Astrocyte (in vitro differentiated cells and primary cell): Measurements from ENCODE around the gene WASHC2A.
"Not testable (repeated sequence)": the region's sequence is repeated elsewhere in the genome, so short reads cannot be mapped to it uniquely, and the experiment has no call there.

ENCODE experiments used
- EZH2 ChIP-seq: IDR thresholded peaks from 2 replicates; pipeline ENCODE4 v1.6.1; 2012; ENCODE audit warnings: mild to moderate bottlenecking, low read length, inconsistent platforms; ENCODE audit not compliant: insufficient read depth
- TF ChIP-seq, protein P1 (sequence below): IDR thresholded peaks from 2 replicates; pipeline ENCODE4 v1.5.1; 2011; ENCODE audit warnings: low read depth, mild to moderate bottlenecking, inconsistent platforms, low read length, moderate library complexity; ENCODE audit not compliant: insufficient read depth

DNA sequence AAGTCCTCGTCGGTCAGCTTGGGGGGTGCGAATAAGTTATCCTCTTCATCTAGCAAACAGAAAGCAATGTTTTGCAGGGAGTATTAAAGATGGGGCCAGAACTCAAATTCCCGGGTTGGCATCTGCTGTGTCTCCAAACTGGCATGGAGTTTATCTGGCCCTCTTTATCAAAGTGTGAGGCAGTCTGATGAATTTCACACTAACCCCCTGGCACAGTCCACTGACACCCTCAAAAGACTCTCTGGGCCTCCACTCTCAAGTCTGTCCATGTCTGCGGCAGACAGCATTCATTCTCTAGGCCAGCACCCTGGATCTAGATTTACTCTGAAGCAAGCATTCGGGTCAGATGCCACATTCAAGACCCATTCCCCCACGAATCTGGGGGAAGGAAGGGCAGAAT, 6.2 kb upstream of the WASHC2A start:
- TF ChIP-seq, protein P1, sequence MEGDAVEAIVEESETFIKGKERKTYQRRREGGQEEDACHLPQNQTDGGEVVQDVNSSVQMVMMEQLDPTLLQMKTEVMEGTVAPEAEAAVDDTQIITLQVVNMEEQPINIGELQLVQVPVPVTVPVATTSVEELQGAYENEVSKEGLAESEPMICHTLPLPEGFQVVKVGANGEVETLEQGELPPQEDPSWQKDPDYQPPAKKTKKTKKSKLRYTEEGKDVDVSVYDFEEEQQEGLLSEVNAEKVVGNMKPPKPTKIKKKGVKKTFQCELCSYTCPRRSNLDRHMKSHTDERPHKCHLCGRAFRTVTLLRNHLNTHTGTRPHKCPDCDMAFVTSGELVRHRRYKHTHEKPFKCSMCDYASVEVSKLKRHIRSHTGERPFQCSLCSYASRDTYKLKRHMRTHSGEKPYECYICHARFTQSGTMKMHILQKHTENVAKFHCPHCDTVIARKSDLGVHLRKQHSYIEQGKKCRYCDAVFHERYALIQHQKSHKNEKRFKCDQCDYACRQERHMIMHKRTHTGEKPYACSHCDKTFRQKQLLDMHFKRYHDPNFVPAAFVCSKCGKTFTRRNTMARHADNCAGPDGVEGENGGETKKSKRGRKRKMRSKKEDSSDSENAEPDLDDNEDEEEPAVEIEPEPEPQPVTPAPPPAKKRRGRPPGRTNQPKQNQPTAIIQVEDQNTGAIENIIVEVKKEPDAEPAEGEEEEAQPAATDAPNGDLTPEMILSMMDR, result not testable (repeated sequence)
- TF ChIP-seq EZH2, result not testable (repeated sequence)
